ENCODE results near the gene TRIM61. TPM values are rescaled to one million over a fixed set of nuclear protein-coding genes. Genes with fewer than 3 reads are reported as not detected.

TRIM61 gene
- polyA plus RNA-seq, 1 donor (not counting 4 experiments of a cell fraction or from before 2014, with no cell fraction given) = 0.45 TPM

- no peaks in the 10 kb centered on the region for H3K9me3 ChIP-seq (ENCODE audit: control insufficient read depth, low read depth, low read length)
- TF ChIP-seq CTCF (optimal IDR thresholded peaks at IDR 0.05 in 1 of 3, IDR thresholded peaks at IDR 0.05 in 1 of 3, conservative IDR thresholded peaks at IDR 0.05 in 1 of 3; ENCODE audit: extremely low read depth in 1 of 3, insufficient read depth in 2 of 3, low read length in 3 of 3) = peak in 2 of 3 experiments; percentile 14 to 16
- TF ChIP-seq EZH2 (IDR thresholded peaks at IDR 0.05; ENCODE audit: low read length) = no peak
- DNase-seq (ENCODE audit: low read depth, low spot score) (no peak), FAIRE-seq (no peak)
- H4K20me1 ChIP-seq (ENCODE audit: control insufficient read depth, extremely low read depth, insufficient read depth, low read length) = no peaks in the 10 kb centered on the region
- no peaks in the 10 kb centered on the region for H3K27me3 ChIP-seq (ENCODE audit: control insufficient read depth, extremely low read depth, insufficient read depth, low read length)
- H3K9me1 ChIP-seq (ENCODE audit: control insufficient read depth, extremely low read depth, insufficient read depth, low read length) = no peaks in the 10 kb centered on the region
- no peaks in the 10 kb centered on the region for H3K79me2 ChIP-seq (ENCODE audit: control insufficient read depth, insufficient read depth, low read length)
- dilution Hi-C loops (cut with MboI; ENCODE audit: extremely low pct_ligation_motif_present, low sequenced_read_pairs) = no loop called here
- H3K27ac ChIP-seq (ENCODE audit: control insufficient read depth, insufficient read depth, low read length) = no peak overlapping the region
- H3K4me1 ChIP-seq (ENCODE audit: control insufficient read depth, extremely low read depth, insufficient read depth, low read length) = peaks cover 10% of the 10 kb centered on the region
- H2AFZ ChIP-seq (ENCODE audit: control insufficient read depth, low read length) = no peak overlapping the region
- no peak overlapping the region for H3K9ac ChIP-seq (ENCODE audit: control insufficient read depth, extremely low read depth, insufficient read depth, low read length)
- H3K4me2 ChIP-seq (ENCODE audit: control insufficient read depth, extremely low read depth, insufficient read depth, low read depth, low read length) = no peak overlapping the region
- H3K36me3 ChIP-seq (ENCODE audit: control insufficient read depth in 2 of 2, extremely low read depth in 1 of 2, insufficient read depth in 2 of 2, low read length in 2 of 2) = no peaks in the 10 kb centered on the region
- H3K4me3 ChIP-seq (ENCODE audit: control insufficient read depth in 2 of 3, extremely low read depth in 1 of 3, insufficient read depth in 2 of 3, low read depth in 1 of 3, low read length in 3 of 3) = no peak overlapping the region
These were observed 42.1 kb downstream of the TRIM61 start for GRCh38 chr4:164935363-164935762.

GRCh38 chr4:164933244-164933643 is 44.2 kb downstream of the TRIM61 start:
- dilution Hi-C loops (cut with MboI; ENCODE audit: extremely low pct_ligation_motif_present, low sequenced_read_pairs) = no loop called here
- Histone ChIP-seq H3K4me1 (ENCODE audit: control insufficient read depth, extremely low read depth, insufficient read depth, low read length) (peaks cover 10% of the 10 kb centered on the region), H3K27ac (ENCODE audit: control insufficient read depth, insufficient read depth, low read length) (no peak overlapping the region), H3K36me3 (ENCODE audit: control insufficient read depth in 2 of 2, extremely low read depth in 1 of 2, insufficient read depth in 2 of 2, low read length in 2 of 2) (no peaks in the 10 kb centered on the region), H3K4me3 (ENCODE audit: control insufficient read depth in 2 of 3, extremely low read depth in 1 of 3, insufficient read depth in 2 of 3, low read depth in 1 of 3, low read length in 3 of 3) (no peak overlapping the region), H3K4me2 (ENCODE audit: control insufficient read depth, extremely low read depth, insufficient read depth, low read depth, low read length) (no peak overlapping the region), H4K20me1 (ENCODE audit: control insufficient read depth, extremely low read depth, insufficient read depth, low read length) (no peaks in the 10 kb centered on the region), H2AFZ (ENCODE audit: control insufficient read depth, low read length) (no peak overlapping the region), H3K9ac (ENCODE audit: control insufficient read depth, extremely low read depth, insufficient read depth, low read length) (no peak overlapping the region), H3K9me3 (ENCODE audit: control insufficient read depth, low read depth, low read length) (no peaks in the 10 kb centered on the region), H3K79me2 (ENCODE audit: control insufficient read depth, insufficient read depth, low read length) (no peaks in the 10 kb centered on the region), H3K27me3 (ENCODE audit: control insufficient read depth, extremely low read depth, insufficient read depth, low read length) (no peaks in the 10 kb centered on the region), H3K9me1 (ENCODE audit: control insufficient read depth, extremely low read depth, insufficient read depth, low read length) (no peaks in the 10 kb centered on the region)
- no peak for TF ChIP-seq CTCF (optimal IDR thresholded peaks at IDR 0.05 in 1 of 3, IDR thresholded peaks at IDR 0.05 in 1 of 3, conservative IDR thresholded peaks at IDR 0.05 in 1 of 3; ENCODE audit: extremely low read depth in 1 of 3, insufficient read depth in 2 of 3, low read length in 3 of 3)
- no peak for TF ChIP-seq EZH2 (IDR thresholded peaks at IDR 0.05; ENCODE audit: low read length)
- FAIRE-seq (no peak), DNase-seq (ENCODE audit: low read depth, low spot score) (no peak)

All from keratinocyte (primary cell).